Natural killer cell treated with Interleukin-12 subunit alpha and Interleukin-12 subunit beta and Interleukin-15 and Interleukin-18, amount 100 ng/mL, for 72 hours (primary cell): Measurements from ENCODE around the gene ANGEL1. TPM values are rescaled to one million over a fixed set of nuclear protein-coding genes. Genes with fewer than 3 reads are reported as not detected.

Experiments used
- ATAC-seq, 2 donors: fragments of 150-1000 bp; cut with Tn5 transposase in 1 of 2; sonication (Bioruptor Pico), chemical (Tn5 transposase) in 1 of 2; 2 replicates each; pipeline ENCODE4 v1.10.0; 2021
- DNase-seq: peaks from one replicate; pipeline ENCODE4 v3.0.0; 2022; ENCODE audit warnings: low spot score
- H3K27ac Mint-ChIP-seq, 2 donors: 1 replicate in 1 of 2; 2 replicates in 1 of 2; pipeline ENCODE4 v1.8.0; 2022; ENCODE audit warnings: mixed read lengths in 2 of 2, mild to moderate bottlenecking in 1 of 2, moderate library complexity in 1 of 2
- H3K27me3 Mint-ChIP-seq, 2 donors: 1 replicate in 1 of 2; 2 replicates in 1 of 2; pipeline ENCODE4 v1.8.0; 2022; ENCODE audit warnings: mixed read lengths in 2 of 2
- H3K36me3 Mint-ChIP-seq: one replicate; pipeline ENCODE4 v1.8.0; 2022; ENCODE audit warnings: mixed read lengths
- H3K4me1 Mint-ChIP-seq, 2 donors: 1 replicate in 1 of 2; 2 replicates in 1 of 2; pipeline ENCODE4 v1.8.0; 2022; ENCODE audit warnings: low read depth in 2 of 2, mixed read lengths in 2 of 2, mild to moderate bottlenecking in 1 of 2
- H3K4me3 Mint-ChIP-seq: one replicate; pipeline ENCODE4 v1.8.0; 2022; ENCODE audit warnings: mixed read lengths
- H3K9me3 Mint-ChIP-seq: 2 replicates; pipeline ENCODE4 v1.8.0; 2022; ENCODE audit warnings: mixed read lengths
- total RNA-seq, 2 donors: library from RNA; stranded (reverse); gene quantifications; one replicate each; pipeline ENCODE4 v1.2.3, GENCODE V29; 2022

The ANGEL1 gene
- total RNA-seq, 2 donors from 2014 or later = 11.7 to 14.6 TPM

GRCh38 chr14:76759589-76759988, 53.1 kb downstream of the ANGEL1 start:
- no peak overlapping the region for H3K4me3 Mint-ChIP-seq
- H3K36me3 Mint-ChIP-seq = no peaks in the 10 kb centered on the region
- H3K9me3 Mint-ChIP-seq = no peaks in the 10 kb centered on the region
- peaks cover 5 to 9% of the 10 kb centered on the region in 2 donors for H3K4me1 Mint-ChIP-seq
- DNase-seq (no peak), ATAC-seq (no peak)
- H3K27ac Mint-ChIP-seq = no peak overlapping the region
- peaks cover 10 to 14% of the 10 kb centered on the region in 2 donors for H3K27me3 Mint-ChIP-seq

DNA sequence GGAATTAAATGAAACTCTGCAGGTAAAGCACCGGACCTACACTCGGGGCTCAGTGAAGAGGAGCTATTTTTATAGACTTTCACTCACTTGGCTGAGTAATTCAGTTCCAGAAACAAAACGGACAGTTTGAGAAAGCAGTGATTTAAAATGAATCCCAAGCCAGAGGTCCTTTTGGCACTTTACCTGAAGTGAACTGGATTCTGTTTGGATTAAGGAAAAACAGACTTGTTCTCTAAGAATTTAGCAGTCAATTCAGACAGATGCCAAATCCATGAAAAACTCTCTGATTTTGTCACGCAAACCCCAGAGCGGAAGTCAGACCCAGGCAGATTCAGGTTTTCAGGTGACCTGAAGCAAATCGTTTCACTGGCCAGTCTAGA, 56.3 kb downstream of the ANGEL1 start:
- Mint-ChIP-seq H3K36me3 (no peaks in the 10 kb centered on the region), H3K4me3 (no peak overlapping the region), H3K4me1 (peaks cover 0 to 3% of the 10 kb centered on the region in 2 donors), H3K27me3 (peaks cover 10 to 14% of the 10 kb centered on the region in 2 donors), H3K27ac (no peak overlapping the region), H3K9me3 (no peaks in the 10 kb centered on the region)
- ATAC-seq (no peak), DNase-seq (no peak)

- Mint-ChIP-seq H3K9me3 (no peaks in the 10 kb centered on the region), H3K36me3 (no peaks in the 10 kb centered on the region), H3K27me3 (peaks cover 10 to 14% of the 10 kb centered on the region in 2 donors), H3K4me3 (no peak overlapping the region), H3K4me1 (peaks cover 0 to 1% of the 10 kb centered on the region in 2 donors), H3K27ac (no peak overlapping the region)
- DNase-seq (no peak), ATAC-seq (no peak)
Observed at GRCh38 chr14:76755610-76756370, 56.9 kb downstream of the ANGEL1 start.

- no peaks in the 10 kb centered on the region for H3K9me3 Mint-ChIP-seq
- no peak overlapping the region for H3K4me3 Mint-ChIP-seq
- DNase-seq (no peak), ATAC-seq (no peak)
- H3K4me1 Mint-ChIP-seq = no peaks in the 10 kb centered on the region
- H3K27me3 Mint-ChIP-seq = peaks cover 10 to 14% of the 10 kb centered on the region in 2 donors
- H3K36me3 Mint-ChIP-seq = no peaks in the 10 kb centered on the region
- H3K27ac Mint-ChIP-seq = no peak overlapping the region
Observed at GRCh38 chr14:76754586-76754985, 58.1 kb downstream of the ANGEL1 start.

DNA sequence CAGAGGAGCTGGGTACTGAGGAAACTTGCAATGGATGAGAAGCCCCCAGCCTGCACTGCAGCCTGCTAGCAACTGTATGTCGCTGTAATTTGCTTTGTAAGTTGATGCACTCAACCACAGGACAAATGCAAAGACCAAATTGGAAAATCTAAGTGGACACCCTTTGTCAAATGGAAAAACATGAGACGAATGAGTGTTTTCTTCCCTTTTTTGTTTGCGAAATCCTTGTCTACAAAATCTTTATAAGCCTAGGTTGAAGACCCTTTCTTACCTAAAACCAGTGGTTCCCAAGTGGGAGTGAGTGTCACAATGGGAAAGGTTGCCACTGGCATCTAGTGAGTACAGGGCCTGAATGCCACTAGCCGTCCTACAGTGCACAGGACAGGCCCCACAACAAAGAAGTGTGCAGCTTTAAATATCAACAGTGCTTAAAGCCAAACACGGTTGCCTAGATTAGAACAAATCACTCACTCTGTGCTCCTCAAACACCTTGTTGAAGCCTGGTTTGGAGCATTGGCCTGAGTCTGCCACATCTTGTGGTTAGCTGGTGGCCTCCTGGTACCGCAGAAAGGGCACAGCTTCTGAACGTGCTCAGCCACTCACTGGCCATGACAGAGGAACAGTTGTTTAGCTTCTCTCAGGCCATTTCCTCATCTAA, 59.0 kb downstream of the ANGEL1 start:
- Mint-ChIP-seq H3K27me3 (peaks cover 6 to 8% of the 10 kb centered on the region in 2 donors), H3K4me1 (no peaks in the 10 kb centered on the region), H3K27ac (no peak overlapping the region), H3K9me3 (no peaks in the 10 kb centered on the region), H3K4me3 (no peak overlapping the region), H3K36me3 (no peaks in the 10 kb centered on the region)
- DNase-seq (no peak), ATAC-seq (no peak)

DNA sequence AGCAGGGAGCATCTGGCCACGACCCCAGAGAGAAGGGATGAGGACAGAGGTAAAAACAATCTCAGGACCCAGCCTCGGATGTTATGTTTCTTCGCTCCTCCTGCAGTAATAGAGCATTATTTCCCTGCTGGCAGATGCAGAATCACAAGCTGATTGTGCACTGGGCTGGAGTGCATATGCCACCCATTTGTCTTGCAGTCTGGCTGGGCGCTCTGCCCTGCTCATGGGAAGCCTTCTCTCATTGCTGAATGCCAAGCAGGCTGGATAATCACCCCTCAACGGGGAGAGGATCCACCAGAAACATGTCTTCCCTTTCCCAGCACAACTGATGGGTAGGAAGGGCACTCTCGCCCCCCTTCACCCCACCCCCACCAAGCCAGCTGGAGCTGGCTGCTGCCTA, 59.9 kb downstream of the ANGEL1 start:
- H3K27me3 Mint-ChIP-seq = peaks cover 1 to 2% of the 10 kb centered on the region in 2 donors
- no peak for ATAC-seq
- H3K4me3 Mint-ChIP-seq = no peak overlapping the region
- no peaks in the 10 kb centered on the region for H3K36me3 Mint-ChIP-seq
- no peak for DNase-seq
- no peak overlapping the region for H3K27ac Mint-ChIP-seq
- H3K9me3 Mint-ChIP-seq = no peaks in the 10 kb centered on the region
- no peaks in the 10 kb centered on the region for H3K4me1 Mint-ChIP-seq

- no peak for ATAC-seq
- Mint-ChIP-seq H3K27ac (no peak overlapping the region), H3K36me3 (peaks cover 28% of the 10 kb centered on the region), H3K9me3 (peaks cover 5% of the 10 kb centered on the region), H3K4me1 (peaks cover 0 to 2% of the 10 kb centered on the region in 2 donors), H3K4me3 (no peak overlapping the region), H3K27me3 (peaks cover 18 to 51% of the 10 kb centered on the region in 2 donors)
- DNase-seq = no peak
Observed at GRCh38 chr14:76742966-76743365, 69.7 kb downstream of the ANGEL1 start.

DNA sequence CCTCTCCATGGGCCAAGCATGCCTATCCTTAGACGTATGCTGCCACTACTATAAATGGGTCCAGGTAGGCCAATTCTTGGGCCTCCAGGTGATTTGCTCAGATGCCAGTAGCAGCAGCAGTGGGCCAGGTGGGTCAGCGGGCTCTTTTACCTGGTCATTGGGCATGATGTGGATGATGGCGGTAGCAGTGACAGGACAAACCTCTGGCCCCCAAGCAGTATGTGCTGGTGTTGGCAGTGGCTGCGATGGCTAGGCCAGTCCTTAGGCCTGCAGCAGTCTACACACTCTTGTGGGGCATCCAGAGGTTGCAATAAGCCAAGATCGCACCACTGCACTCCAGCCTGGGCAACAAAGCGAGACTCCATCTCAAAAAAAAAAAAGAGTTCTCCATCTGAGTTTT, 70.5 kb downstream of the ANGEL1 start:
- peaks cover 28% of the 10 kb centered on the region for H3K36me3 Mint-ChIP-seq
- peaks cover 16 to 56% of the 10 kb centered on the region in 2 donors for H3K27me3 Mint-ChIP-seq

DNA sequence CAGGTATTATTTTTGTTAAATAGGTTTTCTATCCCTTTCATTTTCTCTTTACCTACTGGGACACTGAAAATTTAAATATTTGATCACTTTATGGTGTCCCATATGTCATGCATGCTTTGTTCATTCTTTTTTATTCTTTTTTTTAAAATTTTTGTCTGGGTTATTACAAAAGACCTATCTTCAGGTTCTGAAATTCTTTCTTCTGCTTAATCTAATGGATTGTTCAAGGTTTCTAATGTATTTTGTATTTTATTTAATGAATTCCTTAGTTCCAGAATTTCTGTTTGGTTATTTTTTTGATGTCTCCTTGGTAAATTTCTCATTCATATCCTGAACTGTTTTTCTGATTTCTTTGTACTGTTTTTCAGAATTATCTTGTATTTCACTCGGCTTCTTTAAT, 71.6 kb downstream of the ANGEL1 start:
- H3K36me3 Mint-ChIP-seq = peaks cover 28% of the 10 kb centered on the region
- no peak for ATAC-seq
- no peak overlapping the region for H3K27ac Mint-ChIP-seq
- DNase-seq = no peak
- peaks cover 5% of the 10 kb centered on the region for H3K9me3 Mint-ChIP-seq
- H3K4me1 Mint-ChIP-seq = peaks cover 0 to 2% of the 10 kb centered on the region in 2 donors
- H3K27me3 Mint-ChIP-seq = peaks cover 18 to 57% of the 10 kb centered on the region in 2 donors
- H3K4me3 Mint-ChIP-seq = no peak overlapping the region

More for the DNA sequence above, 70.5 kb downstream of the ANGEL1 start:
- no peak overlapping the region for H3K27ac Mint-ChIP-seq
- peaks cover 5% of the 10 kb centered on the region for H3K9me3 Mint-ChIP-seq
- ATAC-seq = no peak
- no peak for DNase-seq
- H3K4me1 Mint-ChIP-seq = peaks cover 0 to 2% of the 10 kb centered on the region in 2 donors
- H3K4me3 Mint-ChIP-seq = no peak overlapping the region

Other genes starting within 250 kb of the ANGEL1 start
- 1 to 10 TPM; 1.2 to 1.9 TPM for gene VASH1, start 51.4 kb downstream of the ANGEL1 start, total RNA-seq
- not detected for gene LRRC74A, start 13.5 kb upstream of the ANGEL1 start, total RNA-seq
- gene IRF2BPL, start 215.8 kb upstream of the ANGEL1 start, total RNA-seq = 10 to 100 TPM; 18.0 to 28.9 TPM